M059J (cell line): Measurements from ENCODE around the gene ZNF800. TPM values are rescaled to one million over a fixed set of nuclear protein-coding genes. Genes with fewer than 3 reads are reported as not detected.
A peak's percentile ranks its signal among the peaks of the same experiment; 100 is the strongest.

Experiments
- DNase-seq: peaks from one replicate; pipeline ENCODE4 v3.0.0-alpha.2; 2012; ENCODE audit warnings: low read depth
- total RNA-seq: library from RNA; depleted of rRNA; stranded (reverse); fragments of >200 nt; shearing (Covaris generic); gene quantifications from 2 replicates; pipeline ENCODE4 v1.2.3, GENCODE V29; 2014

ZNF800 gene
- total RNA-seq, 1 experiment from 2014 or later: 24.8 TPM

DNA sequence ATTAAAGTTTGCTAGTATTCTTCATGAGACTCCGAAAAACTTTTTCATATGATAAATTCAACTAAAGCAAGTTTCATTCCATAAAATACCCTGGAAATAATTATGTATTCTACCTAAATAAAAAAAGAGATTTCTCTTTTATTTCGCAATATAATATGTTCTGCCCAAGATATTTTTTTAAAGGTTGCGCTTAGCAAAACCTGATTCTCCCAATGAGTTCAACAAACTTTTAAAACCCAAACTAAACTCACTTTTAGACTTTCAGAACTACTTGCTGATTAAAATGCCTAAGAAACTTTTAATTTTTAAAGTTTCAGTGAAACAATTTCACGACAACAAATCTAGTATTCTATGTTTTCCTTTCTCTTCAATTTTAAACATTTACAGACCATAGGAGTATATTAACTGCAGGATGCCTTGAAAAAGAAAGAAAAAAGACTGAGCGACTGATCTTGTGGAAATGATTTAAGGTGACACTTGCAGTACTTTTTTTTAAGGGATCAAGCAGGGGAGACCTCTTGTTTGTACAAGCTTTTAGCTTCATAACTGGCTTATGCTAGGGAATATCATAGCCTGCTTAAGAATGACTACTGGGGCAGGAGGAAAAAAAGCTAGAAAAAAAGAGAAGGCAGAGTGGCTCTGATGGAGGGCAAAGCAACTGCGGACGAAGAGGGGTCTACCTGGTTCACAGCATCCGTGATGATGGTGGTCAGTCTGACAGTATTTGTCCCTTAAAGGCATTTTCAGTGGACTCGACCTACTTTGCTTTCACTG is 1.5 kb downstream of the ZNF800 start:
- no peak for DNase-seq

DNA sequence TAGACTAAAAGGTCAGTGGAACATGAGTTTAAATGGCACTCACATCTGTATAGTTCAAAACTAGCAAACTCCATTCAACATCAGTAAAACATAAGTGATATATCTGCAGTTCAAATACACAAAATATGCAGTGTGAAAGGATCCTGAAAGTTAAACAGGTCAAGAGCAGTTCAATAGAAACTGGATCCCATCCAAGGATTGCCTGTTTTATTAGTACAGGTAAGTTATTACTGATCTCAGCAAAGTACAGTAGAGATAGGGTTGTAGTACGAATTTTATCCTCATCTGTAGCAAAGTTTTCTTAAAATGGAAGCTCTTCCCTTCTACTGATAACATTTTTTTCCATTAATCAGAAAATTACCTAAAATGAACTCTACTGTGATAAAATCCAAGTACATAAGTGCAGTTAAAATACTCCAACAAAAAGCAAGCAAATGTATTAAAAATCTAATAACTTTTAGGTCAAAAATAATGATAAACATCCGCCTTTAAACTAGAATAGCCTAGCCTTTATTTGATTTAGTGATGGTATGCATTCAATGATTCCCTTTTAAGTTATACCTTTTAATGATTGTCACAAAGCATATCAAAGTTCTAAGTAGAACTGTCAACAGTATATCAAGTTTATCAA is 2.2 kb downstream of the ZNF800 start:
- no peak for DNase-seq

DNA sequence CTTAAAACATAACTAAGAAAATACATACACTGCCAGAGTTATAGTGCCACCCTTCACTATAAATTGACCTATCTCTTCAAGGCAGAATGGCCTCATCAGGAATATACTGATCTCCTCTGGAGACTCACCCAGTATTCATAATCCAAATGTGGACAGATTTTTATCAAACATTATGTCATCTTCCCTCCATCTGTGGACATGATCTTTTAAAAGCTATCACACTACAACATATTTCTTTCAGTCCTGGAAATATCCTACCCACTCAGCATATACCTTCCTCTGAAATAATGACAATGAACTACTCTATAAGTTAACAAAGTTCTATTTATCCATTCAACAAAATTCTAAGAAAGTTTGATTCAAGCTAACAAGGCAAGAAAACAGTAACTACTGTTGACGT is 3.2 kb downstream of the ZNF800 start:
- DNase-seq: no peak

DNA sequence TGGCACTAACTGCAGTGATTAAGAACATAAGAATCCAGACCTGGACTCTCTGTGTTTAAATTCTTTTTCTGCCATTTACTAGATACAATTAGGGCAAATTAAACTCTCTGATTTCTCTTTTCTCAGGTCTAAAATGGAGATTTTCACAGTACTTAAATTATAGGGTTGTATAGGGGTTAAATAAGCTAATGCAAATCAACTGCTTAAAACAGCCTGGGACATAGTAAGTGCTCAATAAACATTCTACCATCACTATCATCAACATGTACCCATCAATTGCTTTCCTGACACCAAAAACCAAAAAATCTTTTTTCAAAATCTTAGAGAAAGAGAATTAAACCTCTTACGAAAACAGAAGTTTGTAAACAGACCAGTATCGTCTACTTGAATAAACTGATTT is 4.5 kb downstream of the ZNF800 start:
- no peak for DNase-seq

DNA sequence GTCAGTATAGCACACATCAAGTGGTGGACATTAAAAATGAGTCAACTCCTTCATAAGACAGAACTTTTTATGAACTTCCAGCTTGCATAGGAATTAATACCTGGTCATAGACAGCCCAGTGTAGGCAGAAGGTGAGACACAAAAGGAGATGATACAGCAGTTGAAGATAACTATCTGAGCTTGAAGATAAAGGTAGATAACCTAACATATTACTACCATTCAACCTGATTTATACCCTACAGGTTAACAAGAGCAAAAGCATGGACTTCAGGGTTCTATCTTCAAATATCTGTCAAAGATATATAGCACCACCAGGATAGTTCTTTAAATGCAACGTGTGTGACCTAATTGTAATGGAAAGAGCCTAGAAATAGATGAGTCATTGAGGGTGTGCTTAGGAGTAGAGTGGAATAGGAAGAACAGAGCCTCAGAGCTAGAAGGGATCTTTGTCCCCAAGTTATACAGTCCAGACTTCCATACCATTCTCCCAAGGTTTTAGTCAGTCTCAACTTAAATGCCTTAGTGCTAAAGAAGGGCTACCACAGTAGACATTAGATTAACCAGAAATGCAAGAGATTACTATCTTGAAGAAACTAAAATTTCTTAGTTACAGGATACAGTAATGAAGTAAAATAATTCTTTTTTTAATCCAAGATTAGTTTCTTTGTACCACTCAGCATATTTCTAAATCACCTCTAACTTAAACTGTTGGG is 9.2 kb downstream of the ZNF800 start:
- peak; percentile 28 for DNase-seq

DNA sequence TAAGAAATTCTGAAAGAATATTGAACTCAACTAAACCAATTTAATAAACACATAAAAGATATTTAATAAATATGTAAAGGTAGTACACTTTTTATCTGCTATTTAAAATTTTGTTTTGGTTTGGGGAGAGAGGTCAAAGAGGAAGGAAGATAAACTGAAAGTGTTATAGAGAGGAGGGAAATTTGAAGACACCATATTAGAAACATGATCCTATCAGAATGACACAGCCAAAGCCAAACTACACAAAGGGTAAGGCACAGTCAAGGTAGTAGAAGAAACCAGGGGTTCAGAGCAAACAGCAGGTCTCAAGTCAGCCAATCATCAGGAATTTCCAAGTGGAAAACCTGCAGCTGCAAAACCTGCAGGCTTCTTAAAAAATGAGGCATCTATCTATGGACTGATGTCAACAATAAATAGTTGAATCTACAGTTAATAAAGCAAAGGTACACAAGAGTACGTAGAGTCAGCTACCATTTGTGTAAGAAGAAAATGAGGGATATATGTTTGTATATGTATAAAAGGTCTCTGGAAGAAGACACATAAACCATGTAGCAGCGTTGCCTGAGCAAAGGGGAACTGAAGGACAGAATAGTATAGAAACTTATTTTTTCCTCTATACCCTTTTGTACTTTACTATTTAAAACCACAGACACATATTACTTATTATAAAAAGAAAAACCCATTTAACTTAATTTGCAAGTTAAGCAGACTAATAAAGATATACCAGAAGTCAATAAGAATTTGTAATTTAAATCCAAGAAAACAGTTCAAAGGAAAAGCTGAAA is 10.0 kb downstream of the ZNF800 start:
- no peak for DNase-seq

DNA sequence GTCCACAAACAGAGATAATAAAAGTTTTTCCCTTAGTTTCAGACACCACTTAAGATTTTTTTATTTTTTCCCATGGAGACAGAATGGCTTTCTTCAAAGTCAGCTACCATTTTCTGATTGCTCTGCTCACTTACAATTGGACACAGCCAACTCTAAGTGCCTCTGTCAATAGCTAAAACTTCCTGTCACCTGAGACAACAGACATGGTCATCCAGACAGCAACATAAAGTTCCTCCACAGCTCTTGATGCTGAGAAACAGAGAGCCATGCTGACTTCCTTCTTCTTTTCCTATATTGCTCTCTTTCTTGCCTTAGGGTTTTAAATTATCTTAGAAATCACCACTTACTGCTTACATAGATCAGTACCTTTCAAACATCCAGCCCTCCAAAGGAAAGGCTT is 12.0 kb downstream of the ZNF800 start:
- no peak for DNase-seq

DNA sequence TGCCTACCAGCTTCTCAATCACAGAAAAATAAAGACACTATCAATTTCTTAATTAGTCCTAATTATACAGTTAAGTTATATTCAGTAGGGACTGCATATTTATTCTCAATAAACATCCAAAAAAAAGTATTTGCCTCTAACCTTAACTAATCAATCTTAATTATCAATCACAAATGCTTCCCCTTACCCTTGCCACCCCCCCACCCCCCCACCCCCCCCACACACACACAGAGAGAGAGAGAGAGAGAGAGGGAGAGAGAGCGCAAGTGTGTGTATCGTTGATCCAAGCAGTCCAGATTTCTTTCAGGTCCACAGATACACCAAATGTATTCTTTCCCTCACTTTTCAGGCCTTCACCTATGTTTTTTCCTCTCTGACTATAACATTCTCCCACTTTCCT is 12.9 kb downstream of the ZNF800 start:
- DNase-seq: no peak

DNA sequence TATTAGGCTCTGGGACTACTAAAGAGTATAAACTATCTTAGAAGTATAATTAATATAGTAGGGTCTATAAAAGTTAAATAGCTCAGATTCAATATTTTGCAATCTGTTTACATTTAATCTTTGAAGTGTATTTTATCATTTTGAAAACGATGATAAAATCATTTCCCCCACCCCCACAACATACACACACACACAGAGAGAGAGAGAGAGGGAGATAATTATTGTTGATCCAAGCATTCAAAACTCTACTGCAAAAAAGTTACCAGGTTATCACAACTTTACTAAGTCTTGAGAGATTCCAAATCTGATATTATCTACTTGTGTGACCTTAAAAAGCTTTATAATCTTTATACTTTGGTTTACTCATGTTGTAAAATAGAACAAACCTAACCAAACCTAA is 14.0 kb downstream of the ZNF800 start:
- DNase-seq: no peak

DNA sequence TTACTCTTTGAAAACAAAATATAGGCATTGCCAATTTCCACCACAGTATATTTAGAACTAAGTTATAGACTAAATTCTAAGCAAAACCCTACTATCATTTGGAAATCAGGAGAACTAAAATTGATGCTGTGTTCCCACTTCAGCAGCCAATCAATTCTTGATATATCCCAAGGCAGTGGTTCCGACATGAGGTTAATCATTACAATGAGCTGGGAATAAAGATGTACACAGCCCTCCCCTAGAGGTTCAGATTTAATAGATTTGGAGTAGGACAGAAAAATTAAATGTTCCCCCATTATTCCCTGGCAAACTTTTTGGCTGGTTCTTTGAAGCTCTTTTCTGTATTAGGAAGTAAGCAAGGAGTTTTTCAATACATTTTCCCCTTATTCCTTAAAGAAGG is 15.1 kb downstream of the ZNF800 start:
- DNase-seq: no peak

DNA sequence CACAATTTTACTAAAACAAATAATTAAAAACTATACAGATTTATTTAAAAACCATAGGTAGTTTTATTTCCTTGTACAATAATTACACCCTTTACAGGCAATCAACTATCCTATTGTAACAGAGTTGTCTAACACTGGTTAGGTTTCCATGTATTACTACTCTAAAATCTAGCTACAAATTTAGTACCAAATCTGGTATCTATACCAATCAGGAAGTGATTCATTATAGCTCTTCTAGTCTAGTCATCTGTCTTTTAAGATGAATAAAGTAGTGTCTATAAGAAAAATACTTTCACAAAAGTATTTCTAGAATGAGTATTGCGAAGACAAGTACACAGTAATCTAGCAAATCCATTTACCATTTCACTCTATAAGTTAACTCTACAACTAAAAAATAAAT is 16.9 kb downstream of the ZNF800 start:
- peak; percentile 3 for DNase-seq

DNA sequence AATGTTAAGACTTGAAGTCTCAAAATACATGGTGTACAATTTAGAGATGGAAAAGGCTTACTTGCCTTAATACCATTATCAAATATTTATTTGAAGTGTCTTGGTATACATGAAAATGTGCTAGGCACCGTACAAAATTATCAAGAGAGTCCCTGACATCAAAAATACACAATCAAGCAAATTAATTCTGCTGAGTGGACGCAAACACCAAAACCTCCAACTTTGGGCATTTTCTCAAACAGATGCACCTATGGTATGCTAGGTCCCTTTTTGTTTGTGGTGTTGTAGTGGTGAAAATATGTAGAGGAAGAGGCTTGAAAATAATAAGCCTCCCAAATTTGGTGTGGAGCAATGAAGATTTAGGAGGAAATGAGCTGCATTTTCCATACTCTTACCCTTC is 24.8 kb downstream of the ZNF800 start:
- no peak for DNase-seq

DNA sequence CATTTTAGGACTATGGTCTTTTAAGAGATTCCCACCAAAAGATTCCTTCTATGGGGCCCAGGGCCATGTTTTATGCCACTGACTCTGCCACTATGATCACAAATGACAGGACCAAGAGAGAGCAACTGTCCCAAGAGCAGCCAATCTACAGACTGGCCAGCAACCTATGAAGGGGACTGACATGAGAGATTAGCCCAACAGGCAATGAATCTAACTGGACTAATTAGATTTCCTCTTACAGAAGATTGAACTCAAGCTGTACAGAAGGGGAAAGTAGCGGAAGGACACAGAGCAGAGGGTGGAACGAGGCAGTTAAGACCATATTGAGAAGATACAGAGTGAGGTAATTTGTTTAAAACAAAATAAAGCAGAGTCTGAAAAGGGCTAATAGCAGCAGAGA is 25.8 kb downstream of the ZNF800 start:
- no peak for DNase-seq

DNA sequence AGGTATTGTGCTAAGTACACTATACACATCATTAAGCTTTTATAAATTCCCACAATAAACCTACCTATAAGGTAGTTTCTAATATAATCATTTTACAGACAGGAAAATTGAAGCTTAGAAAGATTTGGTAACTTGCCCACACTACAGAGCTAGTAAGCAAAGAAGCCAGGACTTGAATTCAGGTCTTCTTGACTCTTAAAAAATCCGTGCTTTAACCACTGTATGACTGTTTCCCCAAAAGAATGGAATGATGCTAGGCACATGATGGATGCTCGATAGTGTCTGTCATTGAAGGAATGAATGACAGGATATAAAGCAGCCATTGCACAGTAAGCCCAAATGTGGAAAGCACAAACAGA is 26.6 kb downstream of the ZNF800 start:
- DNase-seq: no peak

DNA sequence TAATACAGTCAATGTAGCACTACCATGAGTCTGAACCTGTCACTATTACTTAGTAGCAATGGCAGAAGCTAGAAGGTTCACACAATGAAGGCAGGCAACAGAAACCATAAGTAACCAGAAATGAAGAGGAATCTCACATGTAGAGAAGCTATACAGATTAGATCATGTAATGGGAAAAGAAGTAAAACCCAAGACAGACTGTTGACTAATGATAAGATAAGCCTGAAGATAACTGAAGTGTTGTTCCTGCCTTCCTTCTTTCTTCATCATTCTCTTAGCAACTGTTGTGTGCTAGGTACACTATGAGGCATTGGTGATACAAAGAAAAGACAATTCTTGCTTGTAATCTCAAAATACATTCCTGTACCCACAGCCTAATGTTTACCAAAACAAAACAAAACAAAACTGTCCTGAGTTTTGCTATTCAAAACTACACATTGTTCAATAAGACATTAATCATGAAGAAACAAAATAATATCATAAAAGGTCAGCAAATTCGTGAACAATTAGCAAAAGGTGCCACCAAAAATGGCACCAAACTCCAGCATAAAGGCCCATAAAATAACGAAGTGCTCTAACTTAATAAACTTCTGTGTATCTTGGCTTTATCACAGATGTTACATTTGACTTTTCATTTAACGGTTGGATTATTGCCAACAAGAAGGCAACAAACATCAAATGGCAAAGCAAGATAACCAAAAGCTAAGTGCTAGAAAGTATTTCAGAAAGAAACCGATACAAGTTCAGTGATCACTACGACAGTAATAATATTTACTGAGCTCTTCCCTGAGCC is 27.1 kb downstream of the ZNF800 start:
- no peak for DNase-seq

DNA sequence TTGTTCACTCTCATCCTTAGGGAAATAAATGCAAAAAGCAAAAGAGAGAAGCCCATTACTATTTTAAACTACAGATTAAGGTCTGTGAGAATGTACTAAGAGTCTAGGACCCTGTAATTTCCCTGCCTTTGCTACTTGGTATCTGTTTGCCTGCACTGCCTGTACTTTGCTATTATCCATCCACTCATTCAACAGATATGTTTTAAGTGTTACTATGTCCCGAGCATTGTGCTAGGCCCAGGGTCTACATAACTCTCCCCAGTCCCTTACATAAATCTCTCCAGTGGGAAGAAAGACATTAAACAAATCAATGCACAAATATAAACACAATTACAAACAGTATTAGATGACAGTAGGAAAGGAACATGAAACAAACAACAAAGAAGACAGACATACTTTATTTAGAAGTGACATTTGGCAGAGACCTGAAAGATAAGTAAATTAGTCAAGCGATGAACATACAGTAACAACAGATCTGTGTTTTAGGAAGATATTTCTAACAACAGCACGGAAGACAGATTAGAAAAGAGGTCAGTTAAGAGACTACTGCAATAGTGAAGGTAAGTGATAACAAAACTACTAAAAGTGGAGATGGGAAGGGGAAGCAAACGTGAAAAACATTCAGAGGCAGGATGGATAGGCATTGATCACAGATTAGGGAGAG is 30.0 kb downstream of the ZNF800 start:
- no peak for DNase-seq

DNA sequence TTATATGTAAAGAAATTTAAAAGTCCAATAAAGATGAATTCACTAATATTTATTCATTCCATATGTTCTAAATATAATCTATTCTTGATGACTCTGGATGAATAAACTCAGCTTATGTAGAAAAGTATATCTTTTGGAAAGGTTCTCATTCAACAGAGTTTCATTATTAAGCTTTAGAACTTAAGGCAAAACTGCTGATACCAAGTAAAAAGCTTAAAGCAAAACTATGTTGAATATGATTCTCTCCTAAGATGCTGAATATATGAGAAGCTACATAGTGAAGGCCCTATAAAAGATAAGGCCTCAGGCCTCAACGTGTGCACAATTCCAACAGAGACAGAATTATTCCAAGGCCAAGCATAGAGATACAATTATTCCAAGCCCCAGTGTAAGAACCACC is 30.8 kb downstream of the ZNF800 start:
- DNase-seq: no peak

DNA sequence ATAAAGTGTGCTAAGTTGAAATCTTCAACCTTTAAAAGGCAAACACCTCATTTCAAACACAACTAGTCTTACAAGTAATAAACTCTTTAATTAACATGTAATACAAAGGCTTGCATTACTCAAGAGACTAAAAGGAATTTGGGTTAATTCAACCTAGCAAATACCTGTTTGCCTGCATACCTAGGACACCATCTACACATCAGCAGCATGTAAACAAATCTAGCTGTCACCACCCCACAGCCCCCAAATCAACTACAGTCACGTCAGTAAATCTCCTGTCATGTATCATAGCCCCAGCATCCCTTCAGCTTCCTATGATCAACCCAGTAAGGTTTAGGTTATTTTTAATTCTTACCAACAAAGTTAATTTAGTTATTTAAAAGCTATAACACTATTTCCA is 33.5 kb downstream of the ZNF800 start:
- no peak for DNase-seq

DNA sequence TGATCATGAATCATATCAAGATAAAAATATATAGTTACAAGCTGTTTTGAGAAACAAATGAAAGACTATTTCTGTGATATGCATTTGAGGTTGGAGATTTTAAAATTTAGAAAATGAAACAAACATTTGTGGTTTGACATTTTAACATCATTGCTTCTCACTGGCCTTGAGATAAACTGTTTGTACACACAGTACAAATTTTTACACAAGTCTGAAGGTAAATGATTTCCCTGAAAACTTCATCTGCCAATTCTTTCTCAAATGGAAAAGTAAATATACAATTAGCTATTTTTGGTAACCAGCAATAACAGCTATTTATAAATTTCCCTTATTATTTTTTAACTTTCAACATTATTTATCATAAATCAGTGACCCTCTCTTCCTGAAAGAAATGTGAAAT is 38.6 kb downstream of the ZNF800 start:
- DNase-seq: no peak

DNA sequence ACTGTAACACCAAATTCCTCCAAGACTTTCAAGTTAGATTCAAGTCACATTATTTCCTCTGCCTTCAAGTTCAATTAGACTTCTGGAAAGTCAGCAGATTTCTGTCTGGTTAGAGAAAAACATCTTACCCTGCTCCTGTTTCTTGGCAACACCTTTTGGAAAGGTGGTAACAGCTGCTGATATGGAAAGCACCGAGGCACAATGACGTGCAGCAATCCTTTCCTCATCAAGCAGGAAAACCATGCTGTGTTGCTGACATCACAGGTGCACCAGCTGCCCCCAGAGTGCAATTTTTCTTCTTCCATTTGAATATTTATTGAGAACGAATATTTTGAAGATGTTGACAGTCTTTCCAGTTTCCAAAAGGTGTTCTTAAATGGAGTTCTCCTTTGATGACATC is 41.9 kb downstream of the ZNF800 start:
- DNase-seq: no peak

DNA sequence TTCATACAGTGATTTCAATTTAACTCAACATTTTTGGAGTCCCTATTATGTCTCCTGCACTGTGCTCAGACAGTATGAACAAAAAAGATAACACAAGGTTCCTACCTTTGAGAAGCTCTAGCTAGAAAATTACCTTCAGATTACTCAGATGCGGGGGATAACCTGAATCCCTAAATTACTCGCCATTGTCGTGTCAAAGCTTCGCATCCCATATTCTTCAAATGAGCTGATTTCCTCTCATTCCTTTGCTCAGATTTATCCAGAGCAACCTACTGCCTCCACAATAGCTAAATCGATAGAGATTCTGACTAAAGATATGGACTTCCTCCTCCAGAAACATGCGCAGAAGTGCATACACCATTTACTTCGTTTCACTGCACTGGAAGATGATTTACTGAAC is 42.6 kb downstream of the ZNF800 start:
- DNase-seq: no peak
